ENCODE measurements around the gene SEMA4C. TPM values are rescaled to one million over a fixed set of nuclear protein-coding genes. Genes with fewer than 3 reads are reported as not detected.

The SEMA4C gene
- total and polyA plus RNA-seq, 11 donors = 11.7 to 29.6 (median 20.6) TPM

DNA sequence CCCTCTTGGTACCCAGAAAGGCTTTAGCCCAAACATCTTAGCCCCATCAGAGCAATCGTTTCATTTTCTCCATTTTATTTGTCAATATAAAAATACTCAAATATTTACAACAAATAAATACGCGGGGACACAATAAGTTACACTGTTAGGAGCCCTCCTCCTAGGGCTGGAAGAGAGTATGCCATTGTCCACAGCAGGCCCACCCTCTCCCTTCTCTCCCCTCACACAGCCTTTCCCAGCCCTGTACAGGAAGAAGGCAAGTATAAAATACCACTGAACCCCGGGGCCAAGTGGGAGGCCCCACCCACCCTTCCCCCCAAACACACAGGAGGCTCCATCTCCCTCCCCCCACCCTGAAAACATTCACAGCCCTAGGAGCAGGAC lies 10.2 kb downstream of the SEMA4C start:
- DNase-seq = peak in 1 of 5 donors; percentile 18
- 38 to 46% (median 43%) methylated on average over 4 of the region's 4 CpGs for WGBS, 4 donors
- Histone ChIP-seq H3K27ac (peak overlapping the region in 11 of 12 donors; percentile 64 to 87 (median 79)), H3K9me3 (no peaks in the 10 kb centered on the region), H3K4me3 (peak overlapping the region in 1 of 12 donors; percentile 80), H3K27me3 (no peaks in the 10 kb centered on the region), H3K4me1 (peaks cover 0 to 57% (median 43%) of the 10 kb centered on the region in 12 donors), H3K36me3 (peaks cover 0 to 51% (median 44%) of the 10 kb centered on the region in 9 donors)
- no peak for ATAC-seq
- intact Hi-C loops (cut with DNase I) = loop anchor here in 9 of 10 donors (2.0 to 10.0 kb wide), 6 partner anchors 45 to 253 kb away; partner anchors contain the start of gene ANKRD36 (in 1 of the 9)
- TF ChIP-seq, protein P1, sequence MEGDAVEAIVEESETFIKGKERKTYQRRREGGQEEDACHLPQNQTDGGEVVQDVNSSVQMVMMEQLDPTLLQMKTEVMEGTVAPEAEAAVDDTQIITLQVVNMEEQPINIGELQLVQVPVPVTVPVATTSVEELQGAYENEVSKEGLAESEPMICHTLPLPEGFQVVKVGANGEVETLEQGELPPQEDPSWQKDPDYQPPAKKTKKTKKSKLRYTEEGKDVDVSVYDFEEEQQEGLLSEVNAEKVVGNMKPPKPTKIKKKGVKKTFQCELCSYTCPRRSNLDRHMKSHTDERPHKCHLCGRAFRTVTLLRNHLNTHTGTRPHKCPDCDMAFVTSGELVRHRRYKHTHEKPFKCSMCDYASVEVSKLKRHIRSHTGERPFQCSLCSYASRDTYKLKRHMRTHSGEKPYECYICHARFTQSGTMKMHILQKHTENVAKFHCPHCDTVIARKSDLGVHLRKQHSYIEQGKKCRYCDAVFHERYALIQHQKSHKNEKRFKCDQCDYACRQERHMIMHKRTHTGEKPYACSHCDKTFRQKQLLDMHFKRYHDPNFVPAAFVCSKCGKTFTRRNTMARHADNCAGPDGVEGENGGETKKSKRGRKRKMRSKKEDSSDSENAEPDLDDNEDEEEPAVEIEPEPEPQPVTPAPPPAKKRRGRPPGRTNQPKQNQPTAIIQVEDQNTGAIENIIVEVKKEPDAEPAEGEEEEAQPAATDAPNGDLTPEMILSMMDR (IDR thresholded peaks at IDR 0.05) = no peak
- TF ChIP-seq POLR2A (IDR thresholded peaks at IDR 0.05) = no peak

DNA sequence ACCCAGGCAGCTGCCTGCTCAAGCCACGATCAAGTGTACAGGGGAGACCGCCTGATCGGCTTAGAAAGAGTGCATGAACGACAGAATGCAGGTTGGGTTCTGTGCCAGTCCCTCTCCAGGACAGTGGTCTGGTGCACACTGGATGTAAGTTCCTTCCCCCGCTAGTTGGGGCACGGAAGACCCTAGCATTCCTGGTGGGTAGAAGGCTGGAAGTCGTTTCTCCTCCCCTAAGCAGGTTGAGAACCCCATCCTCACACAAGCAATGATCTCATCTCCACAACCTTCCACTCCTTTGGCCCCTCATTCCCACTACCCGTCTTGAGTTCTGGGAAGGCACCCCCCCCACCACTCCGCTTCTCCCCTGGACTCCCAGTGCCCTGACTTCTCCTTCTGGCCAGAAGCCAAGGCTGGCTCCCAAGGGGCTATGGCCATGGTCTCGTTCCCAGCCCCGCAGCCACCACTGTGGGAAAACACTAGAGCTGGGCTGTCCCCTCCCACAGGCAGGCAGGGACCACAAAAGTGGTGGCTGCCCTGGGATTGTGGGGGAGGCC lies 10.7 kb downstream of the SEMA4C start:
- intact Hi-C loops (cut with DNase I) = loop anchor here in 8 of 10 donors (2.0 to 10.0 kb wide), 6 partner anchors 46 to 253 kb away; partner anchors contain the start of gene ANKRD36 (in 1 of the 8)
- WGBS, 4 donors = 37 to 54% (median 38%) methylated on average over 9 to 11 of the region's 11 CpGs
- peak overlapping the region in 11 of 12 donors; percentile 64 to 87 (median 79) for H3K27ac ChIP-seq
- H3K36me3 ChIP-seq = peaks cover 0 to 50% (median 39%) of the 10 kb centered on the region in 9 donors
- no peaks in the 10 kb centered on the region for H3K27me3 ChIP-seq
- H3K9me3 ChIP-seq = no peaks in the 10 kb centered on the region
- ATAC-seq (peak in 1 of 4 donors; percentile 6), DNase-seq (peak; percentile 76 to 88 (median 80))
- peaks cover 0 to 52% (median 39%) of the 10 kb centered on the region in 12 donors for H3K4me1 ChIP-seq
- H3K4me3 ChIP-seq = peak overlapping the region in 10 of 12 donors; percentile 33 to 89 (median 80)
- TF ChIP-seq, protein P1 (IDR thresholded peaks at IDR 0.05) = no peak

DNA sequence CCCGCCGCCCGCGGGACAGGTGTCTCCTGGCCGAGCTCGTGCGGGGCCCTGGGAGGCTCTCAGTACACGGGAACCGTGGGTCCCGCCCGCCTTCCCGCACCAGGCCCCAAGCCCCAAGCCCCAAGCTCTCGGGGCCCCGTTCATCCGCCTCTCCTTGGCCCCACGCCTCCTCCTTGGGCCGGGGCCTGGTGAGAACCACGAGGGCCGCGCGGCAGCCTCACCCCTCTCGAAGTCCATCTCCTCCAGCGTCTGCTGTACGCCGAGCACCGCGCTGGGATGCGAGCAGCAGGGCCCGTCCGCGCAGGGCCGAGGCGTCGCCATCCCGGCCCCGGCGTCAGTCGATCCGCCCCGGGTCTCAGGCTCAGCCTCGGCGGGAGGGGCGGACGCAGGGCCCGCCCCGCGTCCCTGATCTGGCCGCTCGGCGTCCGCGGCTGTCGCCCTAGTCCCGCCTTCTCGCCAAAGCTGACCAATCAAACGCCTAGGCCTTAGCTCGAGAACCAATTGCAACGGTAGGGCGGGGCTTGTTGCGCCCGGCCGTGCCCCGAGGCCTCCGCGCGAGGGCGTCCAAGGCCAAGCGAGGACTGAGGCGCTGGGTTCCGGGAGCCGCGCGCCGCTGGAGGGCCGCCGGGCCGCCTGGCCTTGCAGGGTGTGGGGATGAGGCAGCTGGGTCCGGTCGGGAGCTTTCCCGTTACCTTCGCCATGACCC lies 12.1 kb downstream of the SEMA4C start, which contains the start of gene ANKRD39:
Gene ANKRD39 (minus strand): TSS at position 350 of the 706 bp plus-strand sequence. CDS start 29 bp downstream, at position 321.
- DNase-seq = peak; percentile 98 to 99 (median 99)
- H3K4me1 ChIP-seq = peaks cover 0 to 47% (median 37%) of the 10 kb centered on the region in 12 donors
- peaks cover 0 to 50% (median 39%) of the 10 kb centered on the region in 9 donors for H3K36me3 ChIP-seq
- H3K4me3 ChIP-seq = peak within 1 kb of the TSS; percentile 54 to 97 (median 80)
- peak in 1 of 2 donors; percentile 88 for TF ChIP-seq POLR2A (IDR thresholded peaks at IDR 0.05)
- TF ChIP-seq, protein P1 (IDR thresholded peaks at IDR 0.05) = peak; percentile 82 to 100 (median 94)
- WGBS, 4 donors = 0 to 1% (median 0%) methylated on average over 31 to 81 of the region's 81 CpGs
- H3K27me3 ChIP-seq = no peaks in the 10 kb centered on the region
- intact Hi-C loops (cut with DNase I) = loop anchor here in 9 of 10 donors (1.0 to 10.0 kb wide), 11 partner anchors 10 to 254 kb away; partner anchors contain the start of gene ANKRD36 (in 1 of the 9)
- ATAC-seq = peak; percentile 92 to 97 (median 96)
- peak within 1 kb of the TSS; percentile 48 to 88 (median 81) for H3K27ac ChIP-seq
- H3K9me3 ChIP-seq = no peaks in the 10 kb centered on the region

Measured in heart left ventricle (tissue), 16 donors.